Calu3 (cell line): ENCODE data around the gene SPI1. TPM values are rescaled to one million over a fixed set of nuclear protein-coding genes. Genes with fewer than 3 reads are reported as not detected.
"Not testable (repeated sequence)": the region's sequence is repeated elsewhere in the genome, so short reads cannot be mapped to it uniquely, and the experiment has no call there.

ENCODE experiments used
- BruUV-seq: library from RNA; stranded (reverse); fragments of 400-500 nt; replicated peaks from 2 replicates; lab custom pipeline; 2021; lab: Mats Ljungman, UMichigan
- CTCF ChIA-PET: fragments of 300-600 bp; sonication (Branson Sonifier 250); formaldehyde crosslinking; loops from one replicate; lab custom pipeline; 2022; ENCODE audit warnings: antibody characterized with exemption; lab: Charles Lee
- DNase-seq: peaks from one replicate; pipeline ENCODE4 v3.0.0; 2022
- H3K27ac Mint-ChIP-seq: one replicate; pipeline ENCODE4 v1.8.0; 2022; ENCODE audit warnings: mixed read lengths; ENCODE audit not compliant: unreplicated experiment
- H3K27me3 Mint-ChIP-seq: one replicate; pipeline ENCODE4 v1.8.0; 2022; ENCODE audit warnings: mixed read lengths; ENCODE audit not compliant: unreplicated experiment
- H3K36me3 Mint-ChIP-seq: one replicate; pipeline ENCODE4 v1.8.0; 2022; ENCODE audit warnings: mild to moderate bottlenecking, moderate library complexity, mixed read lengths; ENCODE audit not compliant: insufficient read depth, unreplicated experiment
- H3K4me1 Mint-ChIP-seq: one replicate; pipeline ENCODE4 v1.8.0; 2022; ENCODE audit warnings: mild to moderate bottlenecking, low read depth, mixed read lengths; ENCODE audit not compliant: unreplicated experiment
- H3K4me3 Mint-ChIP-seq: one replicate; pipeline ENCODE4 v1.8.0; 2022; ENCODE audit warnings: mild to moderate bottlenecking, low read depth, moderate library complexity, mixed read lengths; ENCODE audit not compliant: unreplicated experiment
- H3K9me3 Mint-ChIP-seq: one replicate; pipeline ENCODE4 v1.8.0; 2022; ENCODE audit warnings: low read depth, mixed read lengths; ENCODE audit not compliant: unreplicated experiment
- CTCF ChIP-seq: fragments of 200-600 bp; IDR thresholded peaks from one replicate; pipeline ENCODE4 v1.8.0; 2022; ENCODE audit warnings: antibody characterized with exemption; ENCODE audit not compliant: unreplicated experiment
- intact Hi-C: fragments of 100-400 bp; cut with micrococcal nuclease; formaldehyde crosslinking; loops from one replicate; pipeline ENCODE4 v1.10.0; 2022; ENCODE audit not compliant: unreplicated experiment
- total RNA-seq: library from RNA; stranded (reverse); gene quantifications from 2 replicates; pipeline ENCODE4 v1.2.3, GENCODE V29; 2022

Gene SPI1
- total RNA-seq, 1 experiment from 2014 or later: not detected

GRCh38 chr11:47337229-47337924 lies 41.0 kb downstream of the SPI1 start:
- Mint-ChIP-seq H3K9me3 (no peaks in the 10 kb centered on the region), H3K27ac (no peak overlapping the region), H3K4me3 (peak overlapping the region; percentile 14), H3K27me3 (peaks cover 36% of the 10 kb centered on the region), H3K36me3 (no peaks in the 10 kb centered on the region), H3K4me1 (no peaks in the 10 kb centered on the region)
- intact Hi-C loops: no loop called here
- DNase-seq: peak; percentile 54
- no TSS peak for BruUV-seq
- no peak for TF ChIP-seq CTCF
- CTCF ChIA-PET: no interaction called here

GRCh38 chr11:47336595-47336994 lies 41.8 kb downstream of the SPI1 start:
- Mint-ChIP-seq H3K27ac (no peak overlapping the region), H3K4me3 (peak overlapping the region; percentile 14), H3K4me1 (no peaks in the 10 kb centered on the region), H3K27me3 (peaks cover 28% of the 10 kb centered on the region), H3K9me3 (no peaks in the 10 kb centered on the region), H3K36me3 (peaks cover 3% of the 10 kb centered on the region)
- CTCF ChIA-PET: no interaction called here
- no peak for DNase-seq
- intact Hi-C loops: no loop called here
- no peak for TF ChIP-seq CTCF
- no TSS peak for BruUV-seq

- CTCF ChIA-PET: no interaction called here
- Mint-ChIP-seq H3K9me3 (no peaks in the 10 kb centered on the region), H3K27ac (no peak overlapping the region), H3K4me1 (no peaks in the 10 kb centered on the region), H3K4me3 (no peak overlapping the region), H3K36me3 (peaks cover 6% of the 10 kb centered on the region), H3K27me3 (peaks cover 21% of the 10 kb centered on the region)
- DNase-seq: no peak
- no peak for TF ChIP-seq CTCF
- no TSS peak for BruUV-seq
- intact Hi-C loops: no loop called here
Observed at GRCh38 chr11:47335733-47336132, 42.6 kb downstream of the SPI1 start.

- H3K27ac Mint-ChIP-seq, CTCF ChIA-PET, H3K4me1 Mint-ChIP-seq, H3K4me3 Mint-ChIP-seq, intact Hi-C loops, DNase-seq, H3K9me3 Mint-ChIP-seq, BruUV-seq: not testable (repeated sequence)
- peaks cover 11% of the 10 kb centered on the region for H3K36me3 Mint-ChIP-seq
- H3K27me3 Mint-ChIP-seq: peaks cover 18% of the 10 kb centered on the region
Observed at GRCh38 chr11:47334699-47335411, 43.5 kb downstream of the SPI1 start.
